Measurements from ENCODE around the gene NAPB. TPM values are rescaled to one million over a fixed set of nuclear protein-coding genes. Genes with fewer than 3 reads are reported as not detected.
A peak's percentile ranks its signal among the peaks of the same experiment; 100 is the strongest.

The NAPB gene
- total and polyA plus RNA-seq, 10 of the 15 experiments (the other 5 are each of a cell fraction or from before 2014, with no cell fraction given) = 2.1 to 15.9 (median 7.2) TPM

- ChIA-PET SMC1A (ENCODE audit: uncharacterized antibody, unreplicated experiment) (interaction anchor here (0.9 kb wide), 1 partner anchor 81 kb away, joined by 4 read pairs; no protein-coding TSS in a partner anchor), CTCF (interaction anchor here (0.6 kb wide), 1 partner anchor 214 kb away, joined by 3 read pairs; no protein-coding TSS in a partner anchor), RAD21 (ENCODE audit: unreplicated experiment) (no interaction called here), POLR2A (no interaction called here)
- Histone ChIP-seq H4K20me1 (ENCODE audit: control insufficient read depth, insufficient read depth) (no peaks in the 10 kb centered on the region; the same call in 1 of the 2 replicates), H3K79me2 (ENCODE audit: control insufficient read depth, insufficient read depth, low read length) (no peaks in the 10 kb centered on the region), H3K4me1 (ENCODE audit: control insufficient read depth, insufficient read depth, low read length) (peaks cover 12% of the 10 kb centered on the region), H3K4me2 (ENCODE audit: control insufficient read depth, insufficient read depth) (no peak overlapping the region), H2AFZ (ENCODE audit: control insufficient read depth, low read depth, low read length) (no peak overlapping the region), H3K9me3 (replicated peaks; ENCODE audit: control insufficient read depth, insufficient read depth, low read length) (no peaks in the 10 kb centered on the region; the same call in 2 of the 3 replicates), H3K9ac (ENCODE audit: control insufficient read depth, insufficient read depth, low read length) (no peak overlapping the region), H3K27me3 (replicated peaks in 1 of 2; ENCODE audit: control insufficient read depth in 2 of 2, insufficient read depth in 2 of 2, low read length in 1 of 2) (no peaks in the 10 kb centered on the region), H3K27ac (ENCODE audit: control insufficient read depth, insufficient read depth) (no peak overlapping the region), H3K4me3 (no peak overlapping the region), H3K36me3 (ENCODE audit: control insufficient read depth in 2 of 2, insufficient read depth in 2 of 2, low read length in 1 of 2) (no peaks in the 10 kb centered on the region)
- ATAC-seq = no peak
- FAIRE-seq = no peak
- no peak for DNase-seq (ENCODE audit: low read depth, low spot score)
- in situ Hi-C loops (cut with MboI) = no loop called here
- no TSS peak for BruUV-seq (replicated peaks)
- intact Hi-C loops (cut with micrococcal nuclease; ENCODE audit: unreplicated experiment) = no loop called here
- TF ChIP-seq JUNB (IDR thresholded peaks at IDR 0.05) (no peak), SUZ12 (IDR thresholded peaks at IDR 0.05; ENCODE audit: unreplicated experiment) (no peak), NR2C2 (IDR thresholded peaks at IDR 0.05; ENCODE audit: borderline replicate concordance, control insufficient read depth, insufficient read length, low read depth) (no peak), MTA2 (IDR thresholded peaks at IDR 0.05; ENCODE audit: low read depth) (no peak), E2F4 (IDR thresholded peaks at IDR 0.05; ENCODE audit: low read depth, low read length) (no peak)
Measured at GRCh38 chr20:23337312-23337711, 84.0 kb downstream of the NAPB start.

GRCh38 chr20:23336476-23336875 is 84.8 kb downstream of the NAPB start:
- Histone ChIP-seq H3K36me3 (ENCODE audit: control insufficient read depth in 2 of 2, insufficient read depth in 2 of 2, low read length in 1 of 2) (no peaks in the 10 kb centered on the region), H3K27me3 (replicated peaks in 1 of 2; ENCODE audit: control insufficient read depth in 2 of 2, insufficient read depth in 2 of 2, low read length in 1 of 2) (no peaks in the 10 kb centered on the region), H3K79me2 (ENCODE audit: control insufficient read depth, insufficient read depth, low read length) (no peaks in the 10 kb centered on the region), H3K9me3 (replicated peaks; ENCODE audit: control insufficient read depth, insufficient read depth, low read length) (no peaks in the 10 kb centered on the region; the same call in 2 of the 3 replicates), H3K4me2 (ENCODE audit: control insufficient read depth, insufficient read depth) (no peak overlapping the region), H3K9ac (ENCODE audit: control insufficient read depth, insufficient read depth, low read length) (no peak overlapping the region), H4K20me1 (ENCODE audit: control insufficient read depth, insufficient read depth) (no peaks in the 10 kb centered on the region; the same call in 1 of the 2 replicates), H3K4me1 (ENCODE audit: control insufficient read depth, insufficient read depth, low read length) (peaks cover 17% of the 10 kb centered on the region), H3K4me3 (no peak overlapping the region), H3K27ac (ENCODE audit: control insufficient read depth, insufficient read depth) (no peak overlapping the region), H2AFZ (ENCODE audit: control insufficient read depth, low read depth, low read length) (no peak overlapping the region)
- in situ Hi-C loops (cut with MboI) = no loop called here
- no TSS peak for BruUV-seq (replicated peaks)
- SMC1A ChIA-PET (ENCODE audit: uncharacterized antibody, unreplicated experiment) = no interaction called here
- FAIRE-seq (no peak), ATAC-seq (no peak), DNase-seq (ENCODE audit: low read depth, low spot score) (no peak)
- CTCF ChIA-PET = no interaction called here
- POLR2A ChIA-PET = no interaction called here
- TF ChIP-seq IRF4 (IDR thresholded peaks at IDR 0.05; ENCODE audit: low read depth, low read length) (no peak), SIX5 (IDR thresholded peaks at IDR 0.05; ENCODE audit: low read depth, low read length, severe bottlenecking) (no peak), NFYB (IDR thresholded peaks at IDR 0.05; ENCODE audit: insufficient read depth, low read depth, low read length) (0 out of 2 replicates have a peak, but pooled peaks have one; percentile 22)
- intact Hi-C loops (cut with micrococcal nuclease; ENCODE audit: unreplicated experiment) = no loop called here
- WGBS (ENCODE audit: insufficient coverage, insufficient replicate concordance, low lambda C conversion rate, missing lambda C conversion rate) = 85% methylated on average over 5 of the region's 5 CpGs
- RAD21 ChIA-PET (ENCODE audit: unreplicated experiment) = no interaction called here

Data from GM12878 (cell line).